Measurements from ENCODE around the gene PSMA8. TPM values are rescaled to one million over a fixed set of nuclear protein-coding genes. Genes with fewer than 3 reads are reported as not detected.

PSMA8 gene
- polyA plus RNA-seq, 1 experiment = not detected

GRCh38 chr18:26175481-26175880, 41.8 kb downstream of the PSMA8 start:
- Histone ChIP-seq H3K27me3 (ENCODE audit: control insufficient read depth, insufficient read depth, low read length) (peaks cover 2% of the 10 kb centered on the region), H3K4me3 (ENCODE audit: low read depth, low read length) (no peak overlapping the region), H3K36me3 (ENCODE audit: control insufficient read depth, insufficient read depth, low read length) (no peaks in the 10 kb centered on the region)
- CTCF ChIA-PET = interaction anchor here (0.7 kb wide), 1 partner anchor 13 kb away, joined by 3 read pairs; no protein-coding TSS in a partner anchor
- TF ChIP-seq, protein P1, sequence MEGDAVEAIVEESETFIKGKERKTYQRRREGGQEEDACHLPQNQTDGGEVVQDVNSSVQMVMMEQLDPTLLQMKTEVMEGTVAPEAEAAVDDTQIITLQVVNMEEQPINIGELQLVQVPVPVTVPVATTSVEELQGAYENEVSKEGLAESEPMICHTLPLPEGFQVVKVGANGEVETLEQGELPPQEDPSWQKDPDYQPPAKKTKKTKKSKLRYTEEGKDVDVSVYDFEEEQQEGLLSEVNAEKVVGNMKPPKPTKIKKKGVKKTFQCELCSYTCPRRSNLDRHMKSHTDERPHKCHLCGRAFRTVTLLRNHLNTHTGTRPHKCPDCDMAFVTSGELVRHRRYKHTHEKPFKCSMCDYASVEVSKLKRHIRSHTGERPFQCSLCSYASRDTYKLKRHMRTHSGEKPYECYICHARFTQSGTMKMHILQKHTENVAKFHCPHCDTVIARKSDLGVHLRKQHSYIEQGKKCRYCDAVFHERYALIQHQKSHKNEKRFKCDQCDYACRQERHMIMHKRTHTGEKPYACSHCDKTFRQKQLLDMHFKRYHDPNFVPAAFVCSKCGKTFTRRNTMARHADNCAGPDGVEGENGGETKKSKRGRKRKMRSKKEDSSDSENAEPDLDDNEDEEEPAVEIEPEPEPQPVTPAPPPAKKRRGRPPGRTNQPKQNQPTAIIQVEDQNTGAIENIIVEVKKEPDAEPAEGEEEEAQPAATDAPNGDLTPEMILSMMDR (IDR thresholded peaks at IDR 0.05; ENCODE audit: insufficient read depth, low read depth, low read length) = no peak
- POLR2A ChIA-PET = no interaction called here
- no peak for DNase-seq (ENCODE audit: low read depth)

- POLR2A ChIA-PET = no interaction called here
- TF ChIP-seq, protein P1 (IDR thresholded peaks at IDR 0.05; ENCODE audit: insufficient read depth, low read depth, low read length) = no peak
- H3K4me3 ChIP-seq (ENCODE audit: low read depth, low read length) = no peak overlapping the region
- CTCF ChIA-PET = interaction anchor here (0.7 kb wide), 1 partner anchor 14 kb away, joined by 3 read pairs; no protein-coding TSS in a partner anchor
- DNase-seq (ENCODE audit: low read depth) = no peak
- H3K27me3 ChIP-seq (ENCODE audit: control insufficient read depth, insufficient read depth, low read length) = peaks cover 2% of the 10 kb centered on the region
- H3K36me3 ChIP-seq (ENCODE audit: control insufficient read depth, insufficient read depth, low read length) = no peaks in the 10 kb centered on the region
Measured at GRCh38 chr18:26176134-26176533, 42.5 kb downstream of the PSMA8 start.

DNA sequence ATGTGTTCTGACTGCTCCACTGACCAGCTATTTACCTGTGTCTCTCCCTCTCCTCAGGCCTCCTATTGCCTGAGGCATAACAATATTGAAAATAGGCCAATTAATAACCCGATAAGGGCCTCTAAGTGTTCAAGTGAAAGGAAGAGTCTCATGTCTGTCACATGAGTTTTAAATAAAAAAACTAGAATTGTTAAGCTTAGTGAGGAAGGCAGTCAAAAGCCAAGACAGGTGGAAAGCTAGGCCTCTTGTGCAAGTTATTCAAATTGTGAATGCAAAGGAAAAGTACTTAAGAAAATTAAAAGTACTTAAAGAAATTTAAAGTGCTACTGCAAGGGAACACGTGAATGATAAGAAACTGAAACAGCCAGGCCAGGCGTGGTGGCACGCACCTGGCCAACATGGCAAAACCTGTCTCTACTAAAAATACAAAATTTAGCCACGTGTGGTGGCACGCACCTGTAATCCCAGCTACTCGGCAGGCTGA, 47.7 kb downstream of the PSMA8 start:
- Histone ChIP-seq H3K36me3 (ENCODE audit: control insufficient read depth, insufficient read depth, low read length) (no peaks in the 10 kb centered on the region), H3K27me3 (ENCODE audit: control insufficient read depth, insufficient read depth, low read length) (no peaks in the 10 kb centered on the region), H3K4me3 (ENCODE audit: low read depth, low read length) (no peak overlapping the region)
- CTCF ChIA-PET = no interaction called here
- no peak for DNase-seq (ENCODE audit: low read depth)
- TF ChIP-seq, protein P1 (IDR thresholded peaks at IDR 0.05; ENCODE audit: insufficient read depth, low read depth, low read length) = no peak
- POLR2A ChIA-PET = no interaction called here

GRCh38 chr18:26183395-26184112, 49.9 kb downstream of the PSMA8 start:
- H3K27me3 ChIP-seq (ENCODE audit: control insufficient read depth, insufficient read depth, low read length) = no peaks in the 10 kb centered on the region
- POLR2A ChIA-PET = no interaction called here
- CTCF ChIA-PET = no interaction called here
- TF ChIP-seq, protein P1 (IDR thresholded peaks at IDR 0.05; ENCODE audit: insufficient read depth, low read depth, low read length) = no peak
- DNase-seq (ENCODE audit: low read depth) = no peak
- H3K36me3 ChIP-seq (ENCODE audit: control insufficient read depth, insufficient read depth, low read length) = no peaks in the 10 kb centered on the region
- no peak overlapping the region for H3K4me3 ChIP-seq (ENCODE audit: low read depth, low read length)

- no peaks in the 10 kb centered on the region for H3K36me3 ChIP-seq (ENCODE audit: control insufficient read depth, insufficient read depth, low read length)
- POLR2A ChIA-PET = no interaction called here
- H3K27me3 ChIP-seq (ENCODE audit: control insufficient read depth, insufficient read depth, low read length) = no peaks in the 10 kb centered on the region
- TF ChIP-seq, protein P1 (IDR thresholded peaks at IDR 0.05; ENCODE audit: insufficient read depth, low read depth, low read length) = 0 out of 2 replicates have a peak, but pooled peaks have one; percentile 3
- H3K4me3 ChIP-seq (ENCODE audit: low read depth, low read length) = no peak overlapping the region
- no peak for DNase-seq (ENCODE audit: low read depth)
- CTCF ChIA-PET = no interaction called here
Measured at GRCh38 chr18:26185267-26185666, 51.6 kb downstream of the PSMA8 start.

Measured in BJ (cell line).